GM12801 (cell line): Measurements from ENCODE around the gene CPLANE2.

Experiments used
- TF ChIP-seq, protein P1 (sequence below): IDR thresholded peaks from one replicate; pipeline ENCODE4 v1.5.1; 2011; ENCODE audit warnings: control low read depth; ENCODE audit not compliant: insufficient read length; ENCODE audit errors: extremely low read depth

CPLANE2 gene

DNA sequence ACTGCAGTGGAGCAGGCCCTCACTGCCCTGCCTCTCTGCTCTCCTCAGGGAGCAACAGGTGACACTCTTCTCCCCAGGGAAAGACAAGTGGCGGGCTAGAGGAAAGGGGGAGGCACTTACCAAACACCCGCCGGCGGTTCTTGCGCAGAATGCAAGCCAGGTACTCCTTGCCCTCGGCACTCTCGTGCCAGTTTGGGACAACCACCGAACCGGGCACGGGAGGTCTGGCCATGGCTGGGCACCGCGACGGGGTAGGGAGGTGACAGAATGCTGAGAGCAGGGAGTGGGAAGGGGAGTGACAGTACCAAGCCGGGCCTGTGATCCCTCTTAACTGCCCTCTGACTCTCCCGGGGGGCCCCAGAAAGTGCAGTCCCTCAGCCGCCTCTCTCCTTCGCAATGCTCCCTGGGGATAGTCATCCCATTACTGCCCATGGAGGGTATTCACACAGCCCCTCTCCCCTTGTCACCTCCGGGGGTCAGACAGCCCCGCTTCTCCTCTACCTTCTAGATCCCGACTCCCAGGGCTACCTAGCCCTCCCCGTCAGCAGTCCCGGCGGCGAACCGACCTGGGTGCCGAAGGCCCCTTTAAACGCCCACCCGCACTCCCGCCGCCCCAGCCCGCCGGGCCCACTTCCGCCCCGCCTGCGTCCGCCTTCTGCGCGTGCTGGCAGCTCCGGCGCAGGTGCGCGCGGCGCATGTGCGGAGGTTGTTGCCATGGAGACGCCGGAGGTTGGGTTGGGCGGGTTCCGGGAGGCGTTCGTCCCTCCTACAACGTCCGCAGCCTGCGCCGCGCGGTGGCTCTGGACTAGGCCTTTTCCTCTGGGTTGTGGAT lies at the start of gene CPLANE2:
Gene CPLANE2, minus strand, starts transcription at position 673 of the 832 bp plus-strand sequence. Its CDS starts 441 bp downstream, at position 232.
- TF ChIP-seq, protein P1, sequence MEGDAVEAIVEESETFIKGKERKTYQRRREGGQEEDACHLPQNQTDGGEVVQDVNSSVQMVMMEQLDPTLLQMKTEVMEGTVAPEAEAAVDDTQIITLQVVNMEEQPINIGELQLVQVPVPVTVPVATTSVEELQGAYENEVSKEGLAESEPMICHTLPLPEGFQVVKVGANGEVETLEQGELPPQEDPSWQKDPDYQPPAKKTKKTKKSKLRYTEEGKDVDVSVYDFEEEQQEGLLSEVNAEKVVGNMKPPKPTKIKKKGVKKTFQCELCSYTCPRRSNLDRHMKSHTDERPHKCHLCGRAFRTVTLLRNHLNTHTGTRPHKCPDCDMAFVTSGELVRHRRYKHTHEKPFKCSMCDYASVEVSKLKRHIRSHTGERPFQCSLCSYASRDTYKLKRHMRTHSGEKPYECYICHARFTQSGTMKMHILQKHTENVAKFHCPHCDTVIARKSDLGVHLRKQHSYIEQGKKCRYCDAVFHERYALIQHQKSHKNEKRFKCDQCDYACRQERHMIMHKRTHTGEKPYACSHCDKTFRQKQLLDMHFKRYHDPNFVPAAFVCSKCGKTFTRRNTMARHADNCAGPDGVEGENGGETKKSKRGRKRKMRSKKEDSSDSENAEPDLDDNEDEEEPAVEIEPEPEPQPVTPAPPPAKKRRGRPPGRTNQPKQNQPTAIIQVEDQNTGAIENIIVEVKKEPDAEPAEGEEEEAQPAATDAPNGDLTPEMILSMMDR = no peak

DNA sequence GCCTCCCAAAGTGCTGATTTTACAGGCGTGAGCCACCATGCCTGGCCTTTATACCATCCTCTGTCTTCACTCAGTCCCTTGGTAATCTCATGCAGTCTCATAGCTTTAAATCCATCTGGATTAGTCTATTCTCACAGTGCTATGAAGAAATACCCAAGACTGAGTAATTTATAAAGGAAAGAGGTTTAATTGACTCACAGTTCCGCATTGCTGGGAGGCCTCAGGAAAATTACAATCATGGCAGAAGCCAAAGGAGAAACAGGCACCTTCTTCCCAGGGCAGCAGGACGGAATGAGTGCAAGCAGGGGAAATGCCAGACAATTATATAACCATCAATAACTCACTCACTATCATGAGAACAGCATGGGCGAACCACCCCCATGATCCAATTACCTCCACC lies 49.1 kb upstream of the CPLANE2 start:
- TF ChIP-seq, protein P1 = no peak

GRCh38 chr1:16281765-16282164 lies 44.8 kb upstream of the CPLANE2 start:
- TF ChIP-seq, protein P1 = no peak

DNA sequence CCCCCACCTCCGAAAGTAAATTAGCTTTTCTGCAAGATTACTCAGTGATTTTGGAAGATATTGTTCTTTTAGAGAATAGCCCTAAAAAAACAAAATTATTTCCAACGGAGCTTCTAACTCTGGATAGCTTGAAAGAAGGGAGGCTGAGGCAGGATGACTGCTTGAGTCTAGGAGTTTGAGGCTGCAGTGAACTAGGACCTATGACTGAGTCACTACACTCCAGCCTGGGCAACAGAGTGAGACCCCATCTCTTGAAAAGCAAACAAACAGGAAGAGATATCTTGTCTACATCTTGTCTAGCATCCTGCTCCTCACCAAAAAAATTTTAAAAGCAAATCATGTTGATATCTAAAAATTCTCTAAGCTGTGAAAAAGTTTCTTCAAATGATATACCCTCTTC lies 42.2 kb upstream of the CPLANE2 start:
- TF ChIP-seq, protein P1 = no peak

DNA sequence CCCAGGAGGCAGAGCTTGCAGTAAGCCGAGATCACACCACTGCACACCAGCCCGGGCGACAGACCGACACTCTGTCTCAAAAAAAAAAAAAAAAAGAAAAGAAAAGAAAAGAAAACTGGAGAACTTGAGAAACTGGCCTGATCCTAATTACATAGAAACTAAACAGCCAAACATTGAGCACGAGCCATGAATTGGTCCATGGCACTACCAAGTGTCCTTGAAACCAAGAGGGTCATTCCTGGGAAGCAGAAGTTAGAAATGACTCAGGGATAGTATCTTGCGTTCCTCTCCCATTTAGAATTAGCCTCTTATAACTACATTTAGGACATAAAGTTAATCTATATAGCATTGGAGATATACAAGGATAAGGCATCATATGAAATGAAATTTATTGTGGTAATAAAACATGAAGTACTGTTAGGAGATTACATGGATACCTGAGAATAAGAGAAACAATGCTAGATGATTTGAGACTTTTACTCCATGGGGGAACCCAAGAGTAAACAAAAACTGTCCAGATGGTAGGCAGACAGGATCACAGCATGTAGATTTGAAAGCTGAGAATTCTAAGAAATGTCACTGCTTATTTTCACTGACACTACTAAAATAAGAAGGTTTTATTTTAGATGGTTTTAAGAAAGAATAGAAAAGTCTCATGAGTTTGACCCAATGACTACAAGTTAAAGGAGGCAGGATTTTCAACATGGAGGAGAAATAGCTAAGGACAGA lies 39.5 kb upstream of the CPLANE2 start:
- TF ChIP-seq, protein P1 = no peak

DNA sequence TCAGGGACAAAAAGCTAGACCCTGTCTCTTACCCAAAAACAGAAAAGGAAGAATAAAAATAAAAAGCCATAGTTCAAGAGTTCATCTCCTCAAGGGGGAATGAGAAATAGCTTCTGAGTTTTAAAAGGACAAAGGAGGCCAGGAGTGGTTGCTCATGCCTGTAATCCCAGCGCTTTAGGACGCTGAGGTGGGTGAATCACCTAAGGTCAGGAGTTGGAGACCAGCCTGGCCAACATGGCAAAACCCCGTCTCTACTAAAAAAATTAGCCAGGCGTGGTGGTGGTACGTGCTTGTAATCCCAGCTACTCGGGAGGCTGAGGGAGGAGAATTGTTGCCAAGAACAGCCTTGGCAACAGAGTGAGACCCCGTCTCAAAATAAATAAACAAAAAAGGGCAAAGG lies 38.6 kb upstream of the CPLANE2 start:
- TF ChIP-seq, protein P1 = no peak

- TF ChIP-seq, protein P1 = no peak
Measured at GRCh38 chr1:16267690-16268180, 30.8 kb upstream of the CPLANE2 start.
